HepG2 (cell line): ENCODE results near the gene PIGL. TPM values are rescaled to one million over a fixed set of nuclear protein-coding genes. Genes with fewer than 3 reads are reported as not detected.
A peak's percentile ranks its signal among the peaks of the same experiment; 100 is the strongest.

ENCODE experiments used
- AKNA ChIP-seq: sonication (generic); formaldehyde crosslinking; IDR thresholded peaks from 2 replicates; pipeline ENCODE4 v1.4.0; 2020; ENCODE audit warnings: missing genetic modification reagents, borderline replicate concordance
- CEBPG ChIP-seq: IDR thresholded peaks from 2 replicates; pipeline ENCODE4 v1.6.1; 2016
- HIC2 ChIP-seq: sonication (generic); formaldehyde crosslinking; IDR thresholded peaks from 2 replicates; pipeline ENCODE4 v1.9.0; 2022; ENCODE audit warnings: low read depth, missing genetic modification reagents
- ISX ChIP-seq: sonication (generic); formaldehyde crosslinking; conservative IDR thresholded peaks from 2 replicates; pipeline ENCODE4 v1.5.0; 2020; ENCODE audit warnings: missing genetic modification reagents
- MEF2D ChIP-seq: sonication (generic); formaldehyde crosslinking; IDR thresholded peaks from 2 replicates; pipeline ENCODE4 v1.5.1; 2020; ENCODE audit warnings: mild to moderate bottlenecking, missing genetic modification reagents
- MYPOP ChIP-seq: sonication (generic); formaldehyde crosslinking; IDR thresholded peaks from 2 replicates; pipeline ENCODE4 v1.8.1; 2023; ENCODE audit warnings: mild to moderate bottlenecking, moderate library complexity, missing genetic modification reagents
- PBX2 ChIP-seq: IDR thresholded peaks from 2 replicates; pipeline ENCODE4 v1.6.1; 2016; ENCODE audit warnings: control low read depth
- PCBP1 ChIP-seq: fragments of 200-400 bp; formaldehyde crosslinking; IDR thresholded peaks from 2 replicates; pipeline ENCODE4 v1.6.1; 2017; ENCODE audit warnings: mild to moderate bottlenecking, low read depth, low read length, borderline replicate concordance
- SMAD9 ChIP-seq: sonication (generic); formaldehyde crosslinking; IDR thresholded peaks from 2 replicates; pipeline ENCODE4 v1.5.1; 2020; ENCODE audit warnings: mild to moderate bottlenecking, missing genetic modification reagents
- SP2 ChIP-seq: sonication (generic); formaldehyde crosslinking; IDR thresholded peaks from 2 replicates; pipeline ENCODE4 v1.5.1; 2020; ENCODE audit warnings: mild to moderate bottlenecking, missing genetic modification reagents
- SYNCRIP ChIP-seq: fragments of 200-400 bp; formaldehyde crosslinking; IDR thresholded peaks from 2 replicates; pipeline ENCODE4 v1.6.1; 2018; ENCODE audit warnings: mild to moderate bottlenecking, low read depth, low read length; ENCODE audit not compliant: insufficient read depth
- TOE1 ChIP-seq: sonication (generic); formaldehyde crosslinking; IDR thresholded peaks from 2 replicates; pipeline ENCODE4 v1.4.0; 2020; ENCODE audit warnings: mild to moderate bottlenecking, missing genetic modification reagents
- ZFX ChIP-seq: sonication (generic); formaldehyde crosslinking; IDR thresholded peaks from 2 replicates; pipeline ENCODE4 v1.4.0; 2020; ENCODE audit warnings: mild to moderate bottlenecking, low read depth, missing genetic modification reagents, moderate library complexity
- ZNF263 ChIP-seq: sonication (generic); formaldehyde crosslinking; IDR thresholded peaks from 2 replicates; pipeline ENCODE4 v1.4.0; 2020; ENCODE audit warnings: missing genetic modification reagents
- ZNF510 ChIP-seq: sonication (generic); formaldehyde crosslinking; IDR thresholded peaks from 2 replicates; pipeline ENCODE4 v1.4.0; 2020; ENCODE audit warnings: low read depth, mild to moderate bottlenecking, missing genetic modification reagents
- ZNF567 ChIP-seq: sonication (generic); formaldehyde crosslinking; IDR thresholded peaks from 2 replicates; pipeline ENCODE4 v1.8.1; 2023; ENCODE audit warnings: mild to moderate bottlenecking, missing genetic modification reagents, borderline replicate concordance
- ZNF629 ChIP-seq: sonication (generic); formaldehyde crosslinking; conservative IDR thresholded peaks from 2 replicates; pipeline ENCODE4 v1.5.0; 2020; ENCODE audit warnings: missing genetic modification reagents
- ZNF776 ChIP-seq: sonication (generic); formaldehyde crosslinking; IDR thresholded peaks from 2 replicates; pipeline ENCODE4 v1.4.0; 2020; ENCODE audit warnings: mild to moderate bottlenecking, missing genetic modification reagents
- ZNF816 ChIP-seq: sonication (generic); formaldehyde crosslinking; IDR thresholded peaks from 2 replicates; pipeline ENCODE4 v1.8.0; 2022; ENCODE audit warnings: missing genetic modification reagents, mild to moderate bottlenecking, borderline replicate concordance
- polyA plus RNA-seq, 8 experiments: library from polyadenylated mRNA; depleted of rRNA in 3 of 8; stranded (reverse) in 7 of 8; unstranded in 1 of 8; fragments of >200 nt; fragmentation: Illumina TruSeq in 4 of 8; extraction: Trizol in 4 of 8; gene quantifications; 2 replicates each; pipeline versions ENCODE4 v1.2.1 to v1.2.3, GENCODE V29; 2011 to 2016; ENCODE audit warnings: low read depth in 4 of 8, missing spikeins in 1 of 8, mixed read lengths in 1 of 8; ENCODE audit not compliant: insufficient read depth in 1 of 8
- total RNA-seq, 5 experiments: library from RNA; depleted of rRNA; stranded (reverse); fragments of >200 nt; fragmentation: Illumina TruSeq; extraction: Trizol; gene quantifications; 2 replicates each; pipeline ENCODE4 v1.2.3, GENCODE V29; 2016; ENCODE audit warnings: low read depth in 1 of 5

The PIGL gene
- total and polyA plus RNA-seq, 2 of the 13 experiments (the other 11 are each of a cell fraction or from before 2014, with no cell fraction given) = 28.5 to 63.8 TPM

- TF ChIP-seq ZNF816 (CRISPR knock-in tag) (no peak), ZNF776 (CRISPR knock-in tag) (peak; percentile 91), ZFX (peak; percentile 96), PCBP1 (no peak), ZNF263 (CRISPR knock-in tag) (peak; percentile 31; the same call in 1 of the 2 replicates), ZNF629 (CRISPR knock-in tag) (no peak), CEBPG (CRISPR knock-in tag) (peak; percentile 17), ZNF510 (CRISPR knock-in tag) (no peak), MEF2D (CRISPR knock-in tag) (peak; percentile 74), PBX2 (no peak), SYNCRIP (no peak), SMAD9 (CRISPR knock-in tag) (no peak), AKNA (no peak), ISX (no peak), SP2 (CRISPR knock-in tag) (no peak), TOE1 (no peak; the same call in 1 of the 2 replicates), MYPOP (CRISPR knock-in tag) (peak; percentile 79), ZNF567 (CRISPR knock-in tag) (no peak), HIC2 (0 out of 2 replicates have a peak, but pooled peaks have one; percentile 20)
Observed at GRCh38 chr17:16215273-16215964, 1.6 kb upstream of the PIGL start, which contains the start of gene NCOR1 (continued).
